BLaER1 treated with 17β-estradiol and CSF1 and Interleukin-3, amounts not matched to agents 10 nM and 100 nM (cell line): ENCODE data around the gene PTMS.

Experiments used
- H3K27ac ChIP-seq, 11 experiments: shearing (Covaris generic); formaldehyde crosslinking; 2 replicates each; pipeline ENCODE4 v1.8.1; 2022
- H3K27me3 ChIP-seq, 11 experiments: shearing (Covaris generic); formaldehyde crosslinking; 2 replicates each; pipeline ENCODE4 v1.8.1; 2022
- H3K36me3 ChIP-seq, 11 experiments: shearing (Covaris generic); formaldehyde crosslinking; 2 replicates each; pipeline ENCODE4 v1.8.1; 2022
- H3K4me1 ChIP-seq, 10 experiments: shearing (Covaris generic); formaldehyde crosslinking; 2 replicates each; pipeline ENCODE4 v1.8.1; 2022
- H3K4me2 ChIP-seq, 11 experiments: shearing (Covaris generic); formaldehyde crosslinking; 2 replicates each; pipeline ENCODE4 v1.8.1; 2022
- H3K4me3 ChIP-seq, 10 experiments: shearing (Covaris generic); formaldehyde crosslinking; 2 replicates each; pipeline ENCODE4 v1.8.1; 2022
- H3K9ac ChIP-seq, 11 experiments: shearing (Covaris generic); formaldehyde crosslinking; 2 replicates each; pipeline ENCODE4 v1.8.1; 2022
- H3K9me3 ChIP-seq, 11 experiments: shearing (Covaris generic); formaldehyde crosslinking; replicated peaks in 1 of 11; 2 replicates each; pipeline ENCODE4 v1.8.1; 2022
- H4K20me1 ChIP-seq, 11 experiments: shearing (Covaris generic); formaldehyde crosslinking; 2 replicates each; pipeline ENCODE4 v1.8.1; 2022
- Cebpa-rat ChIP-seq, 11 experiments: shearing (Covaris generic); IDR thresholded peaks; 2 replicates each; pipeline ENCODE4 v1.8.1; 2022

Gene PTMS, protein sequence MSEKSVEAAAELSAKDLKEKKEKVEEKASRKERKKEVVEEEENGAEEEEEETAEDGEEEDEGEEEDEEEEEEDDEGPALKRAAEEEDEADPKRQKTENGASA

DNA sequence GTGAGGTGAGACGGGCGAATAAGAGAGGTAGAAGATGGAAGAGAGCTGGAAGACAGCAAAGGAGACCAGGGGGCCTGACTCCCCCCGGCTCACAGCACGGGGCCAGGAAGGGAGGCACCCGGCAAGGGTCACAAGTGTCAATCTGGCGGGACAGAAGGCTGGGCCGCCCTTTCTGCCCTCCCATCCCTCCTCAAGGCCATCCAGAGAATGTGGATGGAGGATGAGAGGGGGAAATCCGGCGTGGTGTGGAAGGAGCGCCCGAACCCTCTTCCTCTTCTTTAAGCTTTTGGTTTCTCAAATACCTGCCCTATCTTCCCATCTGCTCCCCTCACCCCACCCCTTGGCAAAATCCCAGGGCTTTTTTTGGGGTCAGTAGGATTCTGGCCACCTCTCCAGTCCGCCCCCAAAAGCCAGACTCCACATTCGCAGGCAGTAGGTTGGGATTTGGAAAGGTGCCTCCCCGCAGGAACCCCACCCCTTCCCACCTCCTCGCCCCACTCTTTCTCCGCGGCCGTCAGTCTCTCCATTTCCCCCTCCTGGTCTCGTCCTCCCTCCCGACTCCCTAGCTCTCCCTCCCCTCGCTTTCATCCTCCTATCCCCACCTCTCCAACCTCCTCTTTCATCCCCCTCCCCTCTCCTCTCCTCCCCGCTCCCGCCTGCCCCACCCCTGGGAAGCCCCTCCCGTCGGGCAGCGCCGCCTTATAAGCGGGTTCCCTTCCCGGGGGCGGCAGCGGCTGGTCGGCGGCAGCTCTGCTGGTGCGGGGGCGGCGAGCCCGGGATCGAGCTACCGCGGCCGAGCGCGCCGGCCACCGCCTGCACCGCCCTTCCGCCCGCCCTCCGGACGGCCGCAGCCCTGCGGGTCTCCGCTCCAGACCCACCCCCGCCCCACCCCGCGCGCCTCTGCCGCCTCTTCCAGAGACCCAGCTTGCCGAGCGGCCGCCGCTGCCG lies at the start of gene PTMS:
Gene PTMS, plus strand, starts transcription at position 730 of the 948 bp plus-strand sequence. CDS start 343 bp downstream, outside the sequence.
- Histone ChIP-seq H3K27ac (peak within 1 kb of the TSS in 5 of 11 experiments; percentile 29 to 73 (median 59); a peak in 9 of 22 replicates), H3K4me1 (peaks cover 9 to 62% (median 47%) of the 10 kb centered on the region in 10 experiments), H3K27me3 (peaks cover 60 to 98% (median 96%) of the 10 kb centered on the region in 11 experiments), H4K20me1 (peaks cover 0 to 36% (median 21%) of the 10 kb centered on the region in 11 experiments; a peak in 17 of 22 replicates), H3K9ac (peak within 1 kb of the TSS; percentile 38 to 90 (median 69); a peak in 21 of 22 replicates), H3K4me2 (peak within 1 kb of the TSS; percentile 85 to 97 (median 95)), H3K36me3 (no peaks in the 10 kb centered on the region; a peak in 1 of 22 replicates), H3K4me3 (peak within 1 kb of the TSS; percentile 56 to 79 (median 67)), H3K9me3 (no peaks in the 10 kb centered on the region)
- no peak for TF ChIP-seq Cebpa-rat (IDR thresholded peaks at IDR 0.05)

DNA sequence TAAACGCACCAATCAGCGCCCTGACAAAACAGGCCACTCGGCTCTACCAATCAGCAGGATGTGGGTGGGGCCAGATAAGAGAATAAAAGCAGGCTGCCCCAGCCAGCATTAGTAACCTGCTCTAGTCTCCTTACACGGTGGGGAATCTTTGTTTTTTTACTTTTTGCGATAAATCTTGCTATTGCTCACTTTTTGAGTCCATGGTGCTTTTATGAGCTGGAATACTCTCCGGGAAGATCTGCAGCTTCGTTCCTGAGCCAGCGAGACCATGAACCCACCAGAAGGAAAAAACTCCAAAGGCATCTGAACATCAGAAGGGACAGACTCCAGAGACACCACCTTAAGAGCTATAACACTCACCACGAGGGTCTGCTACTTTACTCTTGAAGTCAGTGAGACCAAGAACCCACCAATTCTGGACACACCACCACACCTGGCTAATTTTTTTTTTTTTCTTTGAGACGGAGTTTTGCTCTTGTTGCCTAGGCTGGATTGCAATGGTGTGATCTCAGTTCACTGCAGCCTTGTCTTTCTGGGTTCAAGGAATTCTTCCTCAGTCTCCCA lies 49.2 kb upstream of the PTMS start:
- Histone ChIP-seq H3K4me1 (no peaks in the 10 kb centered on the region), H3K9me3 (no peaks in the 10 kb centered on the region), H3K9ac (no peak overlapping the region), H3K27me3 (no peaks in the 10 kb centered on the region), H3K4me3 (no peak overlapping the region), H3K4me2 (no peak overlapping the region), H4K20me1 (no peaks in the 10 kb centered on the region), H3K36me3 (no peaks in the 10 kb centered on the region), H3K27ac (no peak overlapping the region)
- no peak for TF ChIP-seq Cebpa-rat (IDR thresholded peaks at IDR 0.05)

DNA sequence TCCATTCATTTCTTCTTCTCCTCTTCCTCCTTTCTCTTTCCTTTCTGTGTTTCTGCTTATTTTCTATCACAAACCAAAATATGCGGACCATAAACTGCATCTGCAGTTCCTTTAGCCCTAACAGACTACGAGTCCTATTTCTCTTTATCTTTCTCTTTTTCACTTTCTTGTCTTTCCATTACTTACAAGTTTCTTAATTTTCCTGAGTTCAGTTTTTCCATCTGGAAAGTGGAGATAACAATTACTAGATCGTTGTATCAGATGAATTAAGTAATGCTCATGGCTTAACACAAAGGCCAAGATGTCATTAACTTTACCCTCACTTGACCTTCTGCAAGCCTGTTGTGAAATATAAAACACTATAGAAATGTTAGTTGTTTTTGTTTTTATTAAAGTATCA lies 43.3 kb upstream of the PTMS start:
- Histone ChIP-seq H3K9ac (no peak overlapping the region), H3K27ac (peak overlapping the region in 2 of 11 experiments; percentile 82 to 84; a peak in 2 of 22 replicates), H3K27me3 (no peaks in the 10 kb centered on the region), H3K4me2 (peak overlapping the region in 9 of 11 experiments; percentile 83 to 99 (median 94); a peak in 10 of 22 replicates), H4K20me1 (peaks cover 0 to 5% (median 0%) of the 10 kb centered on the region in 11 experiments; a peak in 2 of 22 replicates), H3K9me3 (no peaks in the 10 kb centered on the region), H3K4me3 (peak overlapping the region in 3 of 10 experiments; percentile 55 to 65 (median 63); a peak in 2 of 20 replicates), H3K4me1 (peaks cover 13 to 27% (median 17%) of the 10 kb centered on the region in 10 experiments), H3K36me3 (peaks cover 0 to 24% (median 8%) of the 10 kb centered on the region in 11 experiments; a peak in 21 of 22 replicates)
- TF ChIP-seq Cebpa-rat (IDR thresholded peaks at IDR 0.05), result no peak

DNA sequence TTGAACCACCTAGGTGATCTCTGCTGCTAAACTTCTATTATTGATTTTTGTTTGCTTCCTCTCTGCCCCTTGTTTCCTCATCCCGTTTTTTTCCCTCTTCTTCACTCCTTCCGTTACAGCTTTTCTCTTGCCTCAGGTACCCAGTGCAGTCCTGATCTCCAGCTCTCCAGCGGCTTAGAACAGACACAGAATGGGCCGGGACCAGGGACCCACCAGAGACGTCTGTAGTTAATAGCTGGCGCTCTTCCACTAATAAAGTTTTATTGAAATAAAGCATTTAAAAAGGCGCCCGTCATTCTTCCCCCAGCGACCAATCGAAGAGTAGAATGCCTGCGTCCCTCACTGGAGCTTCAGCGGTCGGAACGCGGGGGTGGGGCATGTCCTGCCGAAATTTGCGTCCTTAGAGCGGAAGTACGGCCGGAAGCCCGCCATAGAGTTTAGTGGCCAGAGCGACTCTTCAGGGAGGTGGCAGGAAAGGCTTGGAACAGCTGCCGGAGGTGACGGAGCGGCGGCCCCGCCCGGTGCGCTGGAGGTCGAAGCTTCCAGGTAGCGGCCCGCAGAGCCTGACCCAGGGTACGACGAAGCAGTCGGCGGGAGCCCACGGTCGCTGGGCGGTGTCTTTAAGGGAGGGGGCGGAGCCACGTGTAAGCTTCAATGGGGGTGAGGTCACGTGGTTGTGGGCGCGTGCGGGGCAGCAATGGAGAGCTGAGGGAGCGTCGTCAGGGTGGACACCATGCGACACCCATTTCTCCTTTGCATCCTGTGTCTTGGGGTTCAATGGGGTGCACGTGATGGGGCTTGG lies 42.4 kb upstream of the PTMS start, which contains the start of gene COPS7A:
Gene COPS7A, plus strand, starts transcription at position 440 of the 802 bp plus-strand sequence. CDS start 611 bp downstream, outside the sequence.
- Histone ChIP-seq H3K27me3 (no peaks in the 10 kb centered on the region), H3K36me3 (peaks cover 9 to 34% (median 17%) of the 10 kb centered on the region in 11 experiments), H3K9me3 (no peaks in the 10 kb centered on the region), H3K4me3 (peak within 1 kb of the TSS; percentile 55 to 73 (median 65)), H3K4me1 (peaks cover 13 to 27% (median 17%) of the 10 kb centered on the region in 10 experiments), H3K27ac (peak within 1 kb of the TSS; percentile 76 to 96 (median 86)), H3K4me2 (peak within 1 kb of the TSS; percentile 83 to 100 (median 94)), H3K9ac (peak within 1 kb of the TSS; percentile 62 to 94 (median 80)), H4K20me1 (peaks cover 0 to 6% (median 0%) of the 10 kb centered on the region in 11 experiments; a peak in 3 of 22 replicates)
- no peak for TF ChIP-seq Cebpa-rat (IDR thresholded peaks at IDR 0.05)

DNA sequence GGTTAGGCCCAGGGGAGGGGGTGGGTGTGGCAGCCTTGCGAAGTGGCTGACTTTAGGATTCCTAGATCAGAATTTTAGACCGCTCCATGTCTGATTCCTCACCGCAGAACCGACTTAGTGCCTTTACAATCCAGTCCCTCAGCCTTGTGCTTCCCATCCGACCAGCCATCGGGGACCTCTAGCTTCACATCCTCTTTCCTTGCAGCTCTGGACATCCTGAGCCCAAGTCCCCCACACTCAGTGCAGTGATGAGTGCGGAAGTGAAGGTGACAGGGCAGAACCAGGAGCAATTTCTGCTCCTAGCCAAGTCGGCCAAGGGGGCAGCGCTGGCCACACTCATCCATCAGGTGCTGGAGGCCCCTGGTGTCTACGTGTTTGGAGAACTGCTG lies 41.8 kb upstream of the PTMS start:
- peaks cover 13 to 32% (median 20%) of the 10 kb centered on the region in 10 experiments for H3K4me1 ChIP-seq

DNA sequence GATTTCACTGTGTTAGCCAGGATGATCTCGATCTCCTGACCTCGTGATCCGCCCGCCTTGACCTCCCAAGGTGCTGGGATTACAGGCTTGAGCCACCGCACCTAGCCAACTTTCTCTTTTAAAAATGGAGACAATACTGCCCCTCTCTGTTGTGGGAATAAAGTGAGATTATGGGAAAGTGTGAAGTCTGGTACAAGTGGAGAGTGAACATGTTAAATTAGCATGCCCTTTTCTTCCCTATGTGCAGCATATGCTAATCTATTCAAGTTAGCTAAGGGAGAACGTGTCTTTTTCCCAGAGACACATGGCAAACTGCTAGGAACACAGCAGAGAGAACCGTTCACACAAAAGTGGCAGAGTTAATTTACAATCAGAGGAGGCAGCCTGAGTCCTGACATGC lies 40.8 kb upstream of the PTMS start:
- Histone ChIP-seq H3K9ac (peak overlapping the region in 1 of 11 experiments; percentile 91; a peak in 2 of 22 replicates), H3K27ac (no peak overlapping the region), H3K27me3 (no peaks in the 10 kb centered on the region), H3K9me3 (no peaks in the 10 kb centered on the region), H3K4me1 (peaks cover 13 to 42% (median 28%) of the 10 kb centered on the region in 10 experiments), H3K4me3 (peak overlapping the region in 2 of 10 experiments; percentile 65 to 73; a peak in 3 of 20 replicates), H3K4me2 (peak overlapping the region; percentile 83 to 100 (median 94); a peak in 20 of 22 replicates), H4K20me1 (peaks cover 0 to 12% (median 0%) of the 10 kb centered on the region in 11 experiments; a peak in 4 of 22 replicates), H3K36me3 (peaks cover 25 to 49% (median 32%) of the 10 kb centered on the region in 11 experiments)
- no peak for TF ChIP-seq Cebpa-rat (IDR thresholded peaks at IDR 0.05)

More for the DNA sequence above, 41.8 kb upstream of the PTMS start:
- Histone ChIP-seq H3K27me3 (no peaks in the 10 kb centered on the region), H3K4me3 (peak overlapping the region; percentile 55 to 73 (median 65)), H3K4me2 (peak overlapping the region; percentile 83 to 100 (median 94)), H3K36me3 (peaks cover 15 to 40% (median 23%) of the 10 kb centered on the region in 11 experiments), H4K20me1 (peaks cover 0 to 6% (median 0%) of the 10 kb centered on the region in 11 experiments; a peak in 3 of 22 replicates), H3K9ac (peak overlapping the region; percentile 62 to 94 (median 80)), H3K9me3 (no peaks in the 10 kb centered on the region), H3K27ac (peak overlapping the region; percentile 76 to 96 (median 86))
- no peak for TF ChIP-seq Cebpa-rat (IDR thresholded peaks at IDR 0.05)

DNA sequence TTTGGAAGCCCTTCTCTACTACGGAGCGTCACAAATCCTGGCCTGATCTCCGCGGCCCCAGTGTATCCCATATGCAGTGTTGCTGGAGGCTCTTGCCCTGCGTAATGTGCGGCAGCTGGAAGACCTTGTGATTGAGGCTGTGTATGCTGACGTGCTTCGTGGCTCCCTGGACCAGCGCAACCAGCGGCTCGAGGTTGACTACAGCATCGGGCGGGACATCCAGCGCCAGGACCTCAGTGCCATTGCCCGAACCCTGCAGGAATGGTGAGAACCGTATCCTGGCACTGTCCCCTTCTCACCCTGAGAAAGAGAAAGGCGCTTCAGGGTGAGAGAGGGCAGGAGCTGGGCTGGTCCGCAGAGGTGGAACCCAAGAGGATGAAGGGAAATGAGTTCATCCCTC lies 37.0 kb upstream of the PTMS start:
- Histone ChIP-seq H3K4me1 (peaks cover 13 to 41% (median 32%) of the 10 kb centered on the region in 10 experiments), H3K4me3 (no peak overlapping the region), H3K36me3 (peaks cover 36 to 83% (median 65%) of the 10 kb centered on the region in 11 experiments), H3K9me3 (no peaks in the 10 kb centered on the region), H3K4me2 (peak overlapping the region in 2 of 11 experiments; percentile 41 to 71; a peak in 1 of 22 replicates), H4K20me1 (peaks cover 0 to 18% (median 0%) of the 10 kb centered on the region in 11 experiments; a peak in 5 of 22 replicates), H3K9ac (no peak overlapping the region), H3K27me3 (no peaks in the 10 kb centered on the region), H3K27ac (no peak overlapping the region)
- no peak for TF ChIP-seq Cebpa-rat (IDR thresholded peaks at IDR 0.05)
